Activated naive CD4-positive, alpha-beta T cell treated with anti-CD3 and anti-CD28 coated beads, Interleukin-2, amount 10 ng/mL, durations not matched to agents 7 days and 5 days (primary cell): ENCODE measurements around the gene WDR55.
"Not testable (repeated sequence)": the region's sequence is repeated elsewhere in the genome, so short reads cannot be mapped to it uniquely, and the experiment has no call there.

Source experiments
- CTCF ChIA-PET: fragments of 350-600 bp; sonication (Branson Sonifier 250); formaldehyde crosslinking; loops from one replicate; lab custom pipeline; 2021; ENCODE audit warnings: antibody characterized with exemption; lab: Charles Lee
- DNase-seq: peaks from one replicate; pipeline ENCODE4 v3.0.0-alpha.2; 2020
- H3K27ac Mint-ChIP-seq: one replicate; pipeline ENCODE4 v1.8.0; 2021; ENCODE audit warnings: mild to moderate bottlenecking, moderate library complexity, mixed read lengths
- H3K27me3 Mint-ChIP-seq: one replicate; pipeline ENCODE4 v1.8.0; 2021; ENCODE audit warnings: mild to moderate bottlenecking, mixed read lengths
- H3K36me3 Mint-ChIP-seq: one replicate; pipeline ENCODE4 v1.8.0; 2021; ENCODE audit warnings: mixed read lengths
- H3K4me1 Mint-ChIP-seq: one replicate; pipeline ENCODE4 v1.8.0; 2021; ENCODE audit warnings: mixed read lengths
- H3K4me3 Mint-ChIP-seq: one replicate; pipeline ENCODE4 v1.8.0; 2021; ENCODE audit warnings: mild to moderate bottlenecking, moderate library complexity, mixed read lengths
- H3K9me3 Mint-ChIP-seq: one replicate; pipeline ENCODE4 v1.8.0; 2021; ENCODE audit warnings: mixed read lengths

The WDR55 gene

GRCh38 chr5:140710899-140711552 is 46.3 kb downstream of the WDR55 start:
- peak; percentile 88 for DNase-seq
- H3K36me3 Mint-ChIP-seq = peaks cover 15% of the 10 kb centered on the region
- H3K4me3 Mint-ChIP-seq = peak overlapping the region; percentile 90
- peak overlapping the region; percentile 96 for H3K27ac Mint-ChIP-seq
- CTCF ChIA-PET = interaction anchor here (0.7 to 1.7 kb wide), 7 partner anchors 9 to 359 kb away, joined by 3 to 7 read pairs (median 4); no protein-coding TSS in a partner anchor
- H3K27me3 Mint-ChIP-seq = peaks cover 17% of the 10 kb centered on the region
- peaks cover 25% of the 10 kb centered on the region for H3K4me1 Mint-ChIP-seq
- H3K9me3 Mint-ChIP-seq = no peaks in the 10 kb centered on the region

- no peaks in the 10 kb centered on the region for H3K9me3 Mint-ChIP-seq
- H3K27ac Mint-ChIP-seq = peak overlapping the region; percentile 96
- H3K4me1 Mint-ChIP-seq = peaks cover 25% of the 10 kb centered on the region
- H3K4me3 Mint-ChIP-seq = peak overlapping the region; percentile 90
- peaks cover 8% of the 10 kb centered on the region for H3K36me3 Mint-ChIP-seq
- no peak for DNase-seq
- peaks cover 17% of the 10 kb centered on the region for H3K27me3 Mint-ChIP-seq
- CTCF ChIA-PET = interaction anchor here (0.7 to 1.7 kb wide), 3 partner anchors 10 to 360 kb away, joined by 3 to 6 read pairs (median 4); no protein-coding TSS in a partner anchor
These were observed 47.1 kb downstream of the WDR55 start for GRCh38 chr5:140711794-140712193.

GRCh38 chr5:140713562-140714094 is 48.9 kb downstream of the WDR55 start:
- CTCF ChIA-PET = no interaction called here
- H3K4me3 Mint-ChIP-seq = no peak overlapping the region
- no peak overlapping the region for H3K27ac Mint-ChIP-seq
- H3K27me3 Mint-ChIP-seq = peaks cover 17% of the 10 kb centered on the region
- H3K9me3 Mint-ChIP-seq = no peaks in the 10 kb centered on the region
- H3K4me1 Mint-ChIP-seq = peaks cover 25% of the 10 kb centered on the region
- DNase-seq = no peak
- peaks cover 4% of the 10 kb centered on the region for H3K36me3 Mint-ChIP-seq

- H3K4me1 Mint-ChIP-seq = peaks cover 18% of the 10 kb centered on the region
- H3K36me3 Mint-ChIP-seq, H3K4me3 Mint-ChIP-seq, H3K27ac Mint-ChIP-seq, DNase-seq, H3K9me3 Mint-ChIP-seq: not testable (repeated sequence)
- CTCF ChIA-PET = interaction anchor here (2.2 kb wide), 1 partner anchor 472 kb away, joined by 4 read pairs; no protein-coding TSS in a partner anchor
- peaks cover 18% of the 10 kb centered on the region for H3K27me3 Mint-ChIP-seq
These were observed 51.5 kb downstream of the WDR55 start for GRCh38 chr5:140716238-140716637.

GRCh38 chr5:140718266-140718592 is 53.5 kb downstream of the WDR55 start:
- H3K36me3 Mint-ChIP-seq = no peaks in the 10 kb centered on the region
- no peaks in the 10 kb centered on the region for H3K9me3 Mint-ChIP-seq
- no peak overlapping the region for H3K27ac Mint-ChIP-seq
- no peak overlapping the region for H3K4me3 Mint-ChIP-seq
- CTCF ChIA-PET = interaction anchor here (1.1 to 3.2 kb wide), 5 partner anchors 153 to 474 kb away, joined by 3 to 22 read pairs (median 6); partner anchors contain the start of gene SLC4A9
- no peak for DNase-seq
- H3K4me1 Mint-ChIP-seq = peaks cover 6% of the 10 kb centered on the region
- H3K27me3 Mint-ChIP-seq = peaks cover 19% of the 10 kb centered on the region

GRCh38 chr5:140720738-140721137 is 56.0 kb downstream of the WDR55 start:
- DNase-seq, H3K4me3 Mint-ChIP-seq, H3K27ac Mint-ChIP-seq, H3K9me3 Mint-ChIP-seq, H3K36me3 Mint-ChIP-seq: not testable (repeated sequence)
- Mint-ChIP-seq H3K27me3 (peaks cover 28% of the 10 kb centered on the region), H3K4me1 (peaks cover 14% of the 10 kb centered on the region)
- CTCF ChIA-PET = interaction anchor here (0.7 to 3.2 kb wide), 7 partner anchors 347 to 481 kb away, joined by 3 to 22 read pairs (median 5); no protein-coding TSS in a partner anchor

GRCh38 chr5:140721395-140721794 is 56.7 kb downstream of the WDR55 start:
- H3K36me3 Mint-ChIP-seq, DNase-seq, H3K27ac Mint-ChIP-seq, H3K9me3 Mint-ChIP-seq, H3K4me3 Mint-ChIP-seq: not testable (repeated sequence)
- CTCF ChIA-PET = interaction anchor here (1.1 to 3.2 kb wide), 6 partner anchors 10 to 477 kb away, joined by 3 to 22 read pairs (median 6); no protein-coding TSS in a partner anchor
- Mint-ChIP-seq H3K4me1 (peaks cover 19% of the 10 kb centered on the region), H3K27me3 (peaks cover 33% of the 10 kb centered on the region)
